Measurements from ENCODE around the gene PSMD14.

The PSMD14 gene

GRCh38 chr2:161382747-161383146 is 74.5 kb downstream of the PSMD14 start:
- DNase-seq (ENCODE audit: low read depth in 2 of 2) = no peak

- DNase-seq (ENCODE audit: low read depth in 2 of 2) = no peak
Observed at GRCh38 chr2:161384864-161385263, 76.6 kb downstream of the PSMD14 start.

- no peak for DNase-seq (ENCODE audit: low read depth in 2 of 2)
Observed at GRCh38 chr2:161386228-161386824, 78.1 kb downstream of the PSMD14 start.

GRCh38 chr2:161388146-161388779 is 80.0 kb downstream of the PSMD14 start:
- no peak for DNase-seq (ENCODE audit: low read depth in 2 of 2)

GRCh38 chr2:161391737-161392506 is 83.7 kb downstream of the PSMD14 start:
- no peak for DNase-seq (ENCODE audit: low read depth in 2 of 2)

- DNase-seq (ENCODE audit: low read depth in 2 of 2) = no peak
Observed at GRCh38 chr2:161400076-161400475, 91.9 kb downstream of the PSMD14 start.

- DNase-seq (ENCODE audit: low read depth in 2 of 2) = no peak
Observed at GRCh38 chr2:161402297-161402696, 94.1 kb downstream of the PSMD14 start.

- DNase-seq (ENCODE audit: low read depth in 2 of 2) = no peak
Observed at GRCh38 chr2:161406316-161406715, 98.1 kb downstream of the PSMD14 start.

- DNase-seq (ENCODE audit: low read depth in 2 of 2) = no peak
Observed at GRCh38 chr2:161407597-161407996, 99.4 kb downstream of the PSMD14 start.

GRCh38 chr2:161409308-161409907 is 101.2 kb downstream of the PSMD14 start:
- no peak for DNase-seq (ENCODE audit: low read depth in 2 of 2)

- DNase-seq (ENCODE audit: low read depth in 2 of 2) = no peak
Observed at GRCh38 chr2:161412346-161412745, 104.1 kb downstream of the PSMD14 start.

GRCh38 chr2:161414042-161415033 is 106.1 kb downstream of the PSMD14 start:
- no peak for DNase-seq (ENCODE audit: low read depth in 2 of 2)

- DNase-seq (ENCODE audit: low read depth in 2 of 2) = no peak
Observed at GRCh38 chr2:161415034-161415986, 107.1 kb downstream of the PSMD14 start.

- no peak for DNase-seq (ENCODE audit: low read depth in 2 of 2)
Observed at GRCh38 chr2:161415987-161416707, 107.9 kb downstream of the PSMD14 start, which contains the start of gene TBR1. Gene TBR1, plus strand, starts transcription at chr2:161416297. Its CDS starts 114 bp downstream, at chr2:161416411.

GRCh38 chr2:161416708-161417437 is 108.6 kb downstream of the PSMD14 start:
- DNase-seq (ENCODE audit: low read depth in 2 of 2) = no peak

- no peak for DNase-seq (ENCODE audit: low read depth in 2 of 2)
Observed at GRCh38 chr2:161417438-161418274, 109.4 kb downstream of the PSMD14 start.

- DNase-seq (ENCODE audit: low read depth in 2 of 2) = no peak
Observed at GRCh38 chr2:161418275-161418714, 110.1 kb downstream of the PSMD14 start.

Data from fibroblast of skin of left quadriceps (primary cell).